ENCODE data around the gene P4HA2. TPM values are rescaled to one million over a fixed set of nuclear protein-coding genes. Genes with fewer than 3 reads are reported as not detected.

The P4HA2 gene
- total RNA-seq, 6 donors from 2014 or later, result 37.7 to 85.2 (median 57.5) TPM

DNA sequence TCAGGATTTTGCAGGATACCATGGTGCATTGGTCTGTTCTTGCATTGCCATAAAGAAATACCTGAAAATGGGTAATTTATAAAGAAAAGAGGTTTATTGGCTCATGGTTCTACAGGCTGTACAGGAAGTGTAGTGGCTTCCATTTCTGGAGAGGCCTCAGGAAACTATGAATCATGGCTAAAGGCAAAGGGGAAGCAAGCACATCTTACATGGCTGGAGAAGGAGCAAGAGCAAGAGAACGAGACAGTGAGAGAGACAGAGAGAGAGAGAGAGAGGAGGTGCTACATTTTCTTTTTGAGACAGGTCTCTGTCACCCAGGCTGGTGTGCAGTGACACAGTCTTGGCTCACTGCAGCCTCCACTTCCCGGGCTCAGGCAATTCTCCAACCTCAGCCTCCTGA is 43.9 kb downstream of the P4HA2 start:
- no peak for TF ChIP-seq EP300 (IDR thresholded peaks at IDR 0.05)
- TF ChIP-seq, protein P1, sequence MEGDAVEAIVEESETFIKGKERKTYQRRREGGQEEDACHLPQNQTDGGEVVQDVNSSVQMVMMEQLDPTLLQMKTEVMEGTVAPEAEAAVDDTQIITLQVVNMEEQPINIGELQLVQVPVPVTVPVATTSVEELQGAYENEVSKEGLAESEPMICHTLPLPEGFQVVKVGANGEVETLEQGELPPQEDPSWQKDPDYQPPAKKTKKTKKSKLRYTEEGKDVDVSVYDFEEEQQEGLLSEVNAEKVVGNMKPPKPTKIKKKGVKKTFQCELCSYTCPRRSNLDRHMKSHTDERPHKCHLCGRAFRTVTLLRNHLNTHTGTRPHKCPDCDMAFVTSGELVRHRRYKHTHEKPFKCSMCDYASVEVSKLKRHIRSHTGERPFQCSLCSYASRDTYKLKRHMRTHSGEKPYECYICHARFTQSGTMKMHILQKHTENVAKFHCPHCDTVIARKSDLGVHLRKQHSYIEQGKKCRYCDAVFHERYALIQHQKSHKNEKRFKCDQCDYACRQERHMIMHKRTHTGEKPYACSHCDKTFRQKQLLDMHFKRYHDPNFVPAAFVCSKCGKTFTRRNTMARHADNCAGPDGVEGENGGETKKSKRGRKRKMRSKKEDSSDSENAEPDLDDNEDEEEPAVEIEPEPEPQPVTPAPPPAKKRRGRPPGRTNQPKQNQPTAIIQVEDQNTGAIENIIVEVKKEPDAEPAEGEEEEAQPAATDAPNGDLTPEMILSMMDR (IDR thresholded peaks at IDR 0.05), result no peak
- TF ChIP-seq POLR2A (IDR thresholded peaks at IDR 0.05), result no peak
- TF ChIP-seq POLR2AphosphoS5 (IDR thresholded peaks at IDR 0.05), result no peak
- WGBS, 2 donors, result 91 to 92% methylated on average over 2 of the region's 2 CpGs
- no peaks in the 10 kb centered on the region for H3K36me3 ChIP-seq
- no peak overlapping the region for H3K27ac ChIP-seq
- H3K27me3 ChIP-seq, result no peaks in the 10 kb centered on the region
- H3K4me1 ChIP-seq, result peaks cover 0 to 7% (median 2%) of the 10 kb centered on the region in 4 donors
- DNase-seq (no peak), ATAC-seq (ENCODE audit: low FRiP score in 2 of 2) (no peak)
- H3K4me3 ChIP-seq, result no peak overlapping the region
- no peaks in the 10 kb centered on the region for H3K9me3 ChIP-seq

DNA sequence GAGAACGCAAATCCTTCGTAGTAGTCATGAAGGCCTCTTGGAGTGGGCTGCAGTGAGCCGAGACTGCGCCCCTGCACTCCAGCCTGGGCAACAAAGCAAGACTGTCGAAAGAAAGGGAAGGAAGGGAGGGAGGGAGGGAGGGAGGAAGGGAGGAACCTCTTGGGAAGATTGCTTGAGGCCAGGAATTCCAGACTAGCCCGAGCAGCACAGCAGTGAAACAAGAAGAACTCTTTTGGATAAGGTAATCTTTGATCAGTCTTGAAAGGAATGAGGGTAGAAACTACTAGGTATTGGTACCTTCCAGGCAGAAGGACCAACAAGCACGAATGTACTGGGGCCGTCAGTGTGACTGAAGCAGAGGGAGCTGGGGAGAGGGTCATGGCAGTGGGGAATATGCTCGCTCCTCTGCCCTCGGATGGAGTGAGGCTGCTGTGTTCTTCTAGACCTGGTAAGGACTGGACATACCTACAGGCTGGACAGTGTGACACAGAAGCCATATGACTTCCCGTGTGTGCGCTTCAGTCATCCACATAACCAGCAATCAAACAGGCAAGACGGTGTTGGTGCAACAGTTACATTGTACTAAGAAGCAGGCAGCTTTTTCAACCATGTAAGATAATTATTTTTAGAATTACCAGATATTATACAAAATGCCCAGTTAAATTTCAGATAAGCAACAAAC is 45.2 kb downstream of the P4HA2 start:
- DNase-seq (no peak), ATAC-seq (ENCODE audit: low FRiP score in 2 of 2) (peak in 1 of 2 donors; percentile 33)
- Histone ChIP-seq H3K27ac (no peak overlapping the region), H3K4me3 (no peak overlapping the region), H3K27me3 (no peaks in the 10 kb centered on the region), H3K36me3 (no peaks in the 10 kb centered on the region), H3K9me3 (no peaks in the 10 kb centered on the region), H3K4me1 (peaks cover 0 to 7% (median 2%) of the 10 kb centered on the region in 4 donors)
- 75 to 77% methylated on average over 13 of the region's 13 CpGs for WGBS, 2 donors
- TF ChIP-seq, protein P1 (IDR thresholded peaks at IDR 0.05), result no peak
- TF ChIP-seq EP300 (IDR thresholded peaks at IDR 0.05), result no peak
- no peak for TF ChIP-seq POLR2A (IDR thresholded peaks at IDR 0.05)
- TF ChIP-seq POLR2AphosphoS5 (IDR thresholded peaks at IDR 0.05), result no peak

DNA sequence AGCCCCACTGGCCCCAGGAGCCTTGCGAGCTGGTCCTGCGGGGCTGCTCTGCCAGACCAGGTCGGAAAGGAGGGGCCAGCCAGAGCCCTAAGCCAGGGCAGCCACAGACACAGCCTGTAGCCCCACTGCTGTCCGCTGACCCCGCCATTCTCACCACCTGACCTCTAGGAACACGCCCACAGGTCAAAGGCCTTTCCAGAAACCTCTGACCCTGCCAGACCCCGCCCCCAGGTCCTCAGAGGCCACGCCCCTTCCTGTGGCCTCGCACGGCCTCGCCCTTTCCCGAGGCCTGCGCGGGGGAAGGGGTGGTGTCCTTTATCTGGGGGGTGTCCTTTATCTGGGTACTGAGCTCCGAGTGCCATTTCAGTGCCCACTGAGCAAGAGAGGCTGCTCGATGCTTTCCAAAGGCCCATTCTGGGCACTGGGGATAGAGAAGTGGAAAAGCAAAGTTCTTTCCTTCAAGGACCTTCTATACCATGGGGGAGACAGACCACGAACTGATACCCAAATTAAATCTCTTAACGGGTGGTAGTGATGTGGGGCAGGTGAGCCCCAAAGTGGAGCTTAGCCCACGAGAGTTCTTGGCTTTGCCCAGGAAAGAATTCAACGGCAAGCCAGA is 46.5 kb downstream of the P4HA2 start:
- H3K27me3 ChIP-seq, result no peaks in the 10 kb centered on the region
- no peak overlapping the region for H3K4me3 ChIP-seq
- TF ChIP-seq POLR2A (IDR thresholded peaks at IDR 0.05) (no peak), EP300 (IDR thresholded peaks at IDR 0.05) (no peak), POLR2AphosphoS5 (IDR thresholded peaks at IDR 0.05) (no peak)
- TF ChIP-seq, protein P1 (IDR thresholded peaks at IDR 0.05), result no peak
- DNase-seq (peak in 1 of 2 donors; percentile 61), ATAC-seq (ENCODE audit: low FRiP score in 2 of 2) (peak in 1 of 2 donors; percentile 16)
- H3K9me3 ChIP-seq, result no peaks in the 10 kb centered on the region
- no peaks in the 10 kb centered on the region for H3K36me3 ChIP-seq
- H3K27ac ChIP-seq, result no peak overlapping the region
- H3K4me1 ChIP-seq, result peaks cover 0 to 7% (median 2%) of the 10 kb centered on the region in 4 donors
- WGBS, 2 donors, result 78 to 83% methylated on average over 16 to 20 of the region's 20 CpGs

DNA sequence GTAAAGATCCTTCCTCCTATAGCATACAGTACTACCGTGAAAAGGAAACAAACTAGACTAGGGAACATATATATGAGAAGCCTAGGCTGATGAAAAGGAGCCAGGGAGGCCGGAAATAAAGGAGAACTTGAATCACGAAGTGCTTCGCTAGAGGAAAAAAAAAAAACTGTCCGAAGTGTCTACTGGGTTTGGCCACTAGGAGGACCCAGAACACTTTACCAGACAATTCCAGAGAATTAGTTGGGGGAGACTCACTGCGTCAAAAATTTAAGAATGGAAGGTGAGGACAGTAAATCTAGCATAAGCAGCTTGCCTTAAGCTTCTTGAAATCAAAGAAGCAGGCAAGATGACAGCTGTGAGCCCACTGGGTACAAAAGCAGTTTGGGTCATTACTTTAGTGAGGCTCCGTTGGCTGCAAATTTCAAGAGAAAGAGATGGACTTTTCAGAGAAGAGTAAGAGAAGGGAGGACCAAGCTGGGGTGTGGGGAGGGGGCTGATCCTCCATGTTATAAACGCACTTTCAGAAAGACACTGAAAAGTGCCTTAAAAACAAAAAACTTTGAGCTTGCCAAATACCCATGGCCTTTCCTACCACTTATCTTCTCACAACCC is 47.4 kb downstream of the P4HA2 start:
- no peak overlapping the region for H3K4me3 ChIP-seq
- H3K27ac ChIP-seq, result no peak overlapping the region
- H3K4me1 ChIP-seq, result peaks cover 0 to 7% (median 2%) of the 10 kb centered on the region in 4 donors
- ATAC-seq (ENCODE audit: low FRiP score in 2 of 2) (peak; percentile 37 to 74), DNase-seq (no peak)
- no peaks in the 10 kb centered on the region for H3K36me3 ChIP-seq
- no peaks in the 10 kb centered on the region for H3K27me3 ChIP-seq
- 16 to 22% methylated on average over 8 of the region's 8 CpGs for WGBS, 2 donors
- TF ChIP-seq, protein P1 (IDR thresholded peaks at IDR 0.05), result peak; percentile 31 to 65 (median 48)
- TF ChIP-seq EP300 (IDR thresholded peaks at IDR 0.05), result no peak
- TF ChIP-seq POLR2AphosphoS5 (IDR thresholded peaks at IDR 0.05), result no peak
- TF ChIP-seq POLR2A (IDR thresholded peaks at IDR 0.05), result no peak
- no peaks in the 10 kb centered on the region for H3K9me3 ChIP-seq

Data from upper lobe of left lung (tissue), 6 donors.